ENCODE data around the gene MYOZ2. TPM values are rescaled to one million over a fixed set of nuclear protein-coding genes. Genes with fewer than 3 reads are reported as not detected.
"Not testable (repeated sequence)": the region's sequence is repeated elsewhere in the genome, so short reads cannot be mapped to it uniquely, and the experiment has no call there.

The MYOZ2 gene
- total and polyA plus RNA-seq, 8 donors: 0.06 to 0.43 (median 0.20) TPM; not detected in 4

GRCh38 chr4:119162174-119162573 lies 26.5 kb downstream of the MYOZ2 start:
- 71 to 75% methylated on average over 5 of the region's 5 CpGs for WGBS, 2 donors
- intact Hi-C loops (cut with DNase I): no loop called here
- DNase-seq (no peak), FAIRE-seq (no peak), ATAC-seq (no peak)
- Histone ChIP-seq H3K4me3 (no peak overlapping the region), H3K27ac (no peak overlapping the region), H3K4me1 (peaks cover 0 to 8% (median 0%) of the 10 kb centered on the region in 3 donors), H3K9me3 (no peaks in the 10 kb centered on the region), H3K36me3 (no peaks in the 10 kb centered on the region), H3K27me3 (no peaks in the 10 kb centered on the region)
- TF ChIP-seq CTCF (IDR thresholded peaks at IDR 0.05): no peak

DNA sequence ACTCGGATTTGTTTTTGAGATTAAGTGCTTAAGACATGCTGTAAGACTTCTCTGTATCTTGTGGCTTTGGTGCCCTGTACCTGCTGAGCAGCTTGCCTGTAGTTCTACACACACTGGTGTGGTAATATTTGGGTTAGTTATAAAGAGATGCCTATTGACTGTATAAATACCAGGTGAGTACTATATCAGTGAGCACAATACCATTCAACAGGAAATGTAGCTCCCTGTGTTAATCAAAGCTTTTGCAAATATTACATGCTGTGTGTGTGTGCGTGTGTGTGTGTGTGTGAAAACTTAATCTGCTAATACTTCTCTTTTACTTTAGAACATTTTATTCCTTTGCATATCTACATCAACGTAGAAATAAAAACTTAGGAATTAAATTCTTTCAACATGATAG lies 30.1 kb downstream of the MYOZ2 start:
- H3K9me3 ChIP-seq: no peaks in the 10 kb centered on the region
- TF ChIP-seq CTCF (IDR thresholded peaks at IDR 0.05): no peak
- DNase-seq (no peak), ATAC-seq (peak in 1 of 4 donors; percentile 62), FAIRE-seq (no peak)
- no peak overlapping the region for H3K4me3 ChIP-seq
- 58 to 61% methylated on average over 3 of the region's 3 CpGs for WGBS, 2 donors
- H3K4me1 ChIP-seq: peaks cover 0 to 8% (median 0%) of the 10 kb centered on the region in 3 donors
- intact Hi-C loops (cut with DNase I): no loop called here
- H3K36me3 ChIP-seq: no peaks in the 10 kb centered on the region
- no peaks in the 10 kb centered on the region for H3K27me3 ChIP-seq
- H3K27ac ChIP-seq: no peak overlapping the region

DNA sequence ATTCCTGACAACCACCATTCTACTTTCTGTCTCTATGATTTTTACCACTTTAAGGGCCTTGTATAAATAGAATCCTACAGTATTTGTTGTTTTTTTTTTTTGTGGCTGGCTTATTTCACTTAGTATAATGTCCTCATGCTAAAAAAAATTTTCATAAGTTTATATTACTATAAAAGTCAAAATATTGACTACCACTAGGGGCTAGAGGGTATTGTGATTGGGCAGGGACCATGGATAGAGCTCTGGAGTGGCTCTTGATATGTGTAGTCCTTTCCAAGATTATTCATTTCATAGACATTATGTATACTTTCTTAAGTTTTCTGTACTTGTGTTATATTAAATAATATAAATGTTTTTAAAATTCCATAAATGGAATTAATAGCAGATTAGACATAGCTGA lies 34.6 kb downstream of the MYOZ2 start:
- H3K36me3 ChIP-seq: no peaks in the 10 kb centered on the region
- no peak for TF ChIP-seq CTCF (IDR thresholded peaks at IDR 0.05)
- no peak overlapping the region for H3K4me3 ChIP-seq
- H3K27me3 ChIP-seq: no peaks in the 10 kb centered on the region
- no peak for DNase-seq
- no peaks in the 10 kb centered on the region for H3K9me3 ChIP-seq
- H3K4me1 ChIP-seq: no peaks in the 10 kb centered on the region
- no peak overlapping the region for H3K27ac ChIP-seq
- FAIRE-seq: no peak
- no peak for ATAC-seq
- intact Hi-C loops (cut with DNase I): no loop called here

GRCh38 chr4:119172223-119172622 lies 36.6 kb downstream of the MYOZ2 start:
- Histone ChIP-seq H3K27me3 (no peaks in the 10 kb centered on the region), H3K4me3 (no peak overlapping the region), H3K4me1 (no peaks in the 10 kb centered on the region), H3K9me3 (no peaks in the 10 kb centered on the region), H3K36me3 (no peaks in the 10 kb centered on the region), H3K27ac (no peak overlapping the region)
- intact Hi-C loops (cut with DNase I): no loop called here
- ATAC-seq (no peak), DNase-seq (no peak), FAIRE-seq (no peak)
- 88 to 91% methylated on average over 7 of the region's 7 CpGs for WGBS, 2 donors
- TF ChIP-seq CTCF (IDR thresholded peaks at IDR 0.05): no peak

DNA sequence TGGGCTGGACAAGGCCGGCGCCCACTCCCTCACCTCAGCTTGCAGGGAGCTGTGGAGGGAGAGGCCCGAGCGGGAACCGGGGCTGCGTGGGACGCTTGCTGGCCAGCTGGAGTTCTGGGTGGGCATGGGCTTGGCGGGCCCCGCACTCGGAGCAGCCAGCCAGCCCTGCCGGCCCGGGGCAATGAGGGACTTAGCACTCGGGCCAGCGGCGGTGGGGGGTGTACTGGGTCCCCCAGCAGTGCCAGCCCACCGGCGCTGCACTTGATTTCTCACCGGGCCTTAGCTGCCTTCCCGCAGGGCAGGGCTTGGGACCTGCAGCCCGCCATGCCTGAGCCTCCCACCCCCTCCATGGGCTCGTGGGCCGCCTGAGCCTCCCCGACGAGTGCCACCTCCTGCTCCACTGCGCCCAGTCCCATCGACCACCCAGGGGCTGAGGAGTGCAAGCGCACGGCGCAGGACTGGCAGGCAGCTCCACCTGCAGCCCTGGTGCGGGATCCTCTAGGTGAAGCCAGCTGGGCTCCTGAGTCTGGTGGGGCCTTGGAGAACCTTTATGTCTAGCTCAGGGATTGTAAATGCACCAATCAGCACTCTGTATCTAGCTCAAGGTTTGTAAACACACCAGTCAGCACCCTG lies 38.2 kb downstream of the MYOZ2 start:
- H3K4me3 ChIP-seq; ATAC-seq; H3K4me1 ChIP-seq; H3K9me3 ChIP-seq; H3K27me3 ChIP-seq; H3K27ac ChIP-seq; FAIRE-seq; intact Hi-C loops (cut with DNase I); H3K36me3 ChIP-seq: not testable (repeated sequence)
- DNase-seq: peak in 2 of 6 donors; percentile 45 to 53
- 93 to 94% methylated on average over 30 of the region's 30 CpGs for WGBS, 2 donors

Data from pancreas (tissue), 10 donors.